Activated CD8-positive, alpha-beta T cell treated with anti-CD3 and anti-CD28 coated beads for 36 hours (primary cell): Measurements from ENCODE around the gene DTX1. TPM values are rescaled to one million over a fixed set of nuclear protein-coding genes. Genes with fewer than 3 reads are reported as not detected.

Source experiments
- ATAC-seq: fragments of 200-7000 bp; cut with Tn5 transposase; one replicate; pipeline ENCODE4 v1.10.0; 2021; ENCODE audit warnings: mild to moderate bottlenecking, moderate library complexity
- CTCF ChIA-PET: fragments of 350-600 bp; sonication (Branson Sonifier 250); formaldehyde crosslinking; loops from one replicate; lab custom pipeline; 2021; ENCODE audit warnings: antibody characterized with exemption; lab: Charles Lee
- POLR2A ChIA-PET: fragments of 350-600 bp; sonication (Branson Sonifier 250); formaldehyde crosslinking; loops from one replicate; lab custom pipeline; 2021; ENCODE audit warnings: antibody characterized with exemption; lab: Charles Lee
- DNase-seq: peaks from one replicate; pipeline ENCODE4 v3.0.0-alpha.2; 2020
- H3K27ac Mint-ChIP-seq: one replicate; pipeline ENCODE4 v1.8.0; 2021; ENCODE audit warnings: mild to moderate bottlenecking, mixed read lengths
- H3K27me3 Mint-ChIP-seq: one replicate; pipeline ENCODE4 v1.8.0; 2021; ENCODE audit warnings: mixed read lengths
- H3K36me3 Mint-ChIP-seq: one replicate; pipeline ENCODE4 v1.8.0; 2021; ENCODE audit warnings: low read depth, mixed read lengths
- H3K4me1 Mint-ChIP-seq: one replicate; pipeline ENCODE4 v1.8.0; 2021; ENCODE audit warnings: low read depth, mixed read lengths
- H3K4me3 Mint-ChIP-seq: one replicate; pipeline ENCODE4 v1.8.0; 2021; ENCODE audit warnings: mild to moderate bottlenecking, moderate library complexity, mixed read lengths
- H3K9me3 Mint-ChIP-seq: one replicate; pipeline ENCODE4 v1.8.0; 2021; ENCODE audit warnings: mixed read lengths
- intact Hi-C: fragments of 100-400 bp; cut with micrococcal nuclease; formaldehyde crosslinking; loops from one replicate; pipeline ENCODE4 v1.10.0; 2022
- total RNA-seq, 2 experiments: library from RNA; stranded (reverse); gene quantifications; one replicate each; pipeline ENCODE4 v1.2.3, GENCODE V29; 2021
- TF ChIP-seq, protein P1 (sequence below): fragments of 200-600 bp; IDR thresholded peaks from one replicate; pipeline ENCODE4 v1.8.0; 2022; ENCODE audit warnings: antibody characterized with exemption, mild to moderate bottlenecking

DTX1 gene
- total RNA-seq, 2 experiments from 2014 or later: 2.9 to 3.4 TPM

DNA sequence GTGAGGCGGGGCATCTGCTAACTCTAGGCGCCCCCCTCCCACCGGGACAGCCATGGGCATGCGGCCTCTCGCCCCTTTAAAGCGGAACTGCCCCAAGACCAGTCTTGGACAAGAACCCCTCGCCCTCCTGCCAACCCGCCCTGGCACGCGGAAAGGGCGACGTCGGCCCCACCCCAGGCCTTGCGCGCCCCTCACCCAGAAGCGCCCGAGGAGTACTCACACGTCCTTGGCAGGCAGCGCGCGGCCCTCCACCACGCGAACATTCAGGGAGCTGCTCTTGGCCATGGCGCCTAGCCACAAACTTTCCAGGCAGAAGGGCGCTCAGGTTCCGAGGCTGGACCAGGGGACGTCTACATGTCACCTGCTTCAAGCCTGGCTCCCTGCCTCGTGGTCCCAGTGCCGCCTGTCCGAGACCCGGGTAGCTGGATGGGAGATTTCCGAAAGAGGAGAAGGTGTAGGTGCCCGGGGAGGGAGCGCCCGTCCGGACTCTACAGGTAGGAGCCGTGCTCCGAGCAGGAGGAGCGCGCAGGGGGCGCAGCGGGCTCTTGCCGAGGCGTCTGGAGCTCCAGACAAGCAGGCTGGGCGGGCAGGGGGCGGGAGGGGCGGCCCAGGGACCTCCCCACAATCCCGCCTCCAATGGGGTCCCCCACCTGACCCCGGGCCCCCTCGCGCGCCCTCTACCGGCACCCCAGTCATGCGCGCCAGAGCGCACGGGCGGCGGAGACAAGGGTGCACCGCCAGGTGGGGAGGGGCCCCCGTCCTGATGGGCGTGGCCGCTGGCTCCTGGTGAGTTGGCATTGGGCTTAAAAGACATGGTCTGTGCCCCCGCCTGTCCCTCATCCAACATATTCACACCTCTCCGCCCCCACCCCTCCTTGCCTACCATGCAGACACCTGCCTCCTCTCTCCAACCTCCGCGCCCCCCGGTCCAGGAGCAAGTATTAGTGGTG lies 78.9 kb downstream of the DTX1 start, which contains the start of gene RASAL1:
TSS of gene RASAL1 (minus strand) at position 584 of the 950 bp plus-strand sequence. CDS start at position 285, 299 bp downstream.
- intact Hi-C loops: no loop called here

GRCh38 chr12:113136128-113136989 lies 79.8 kb downstream of the DTX1 start:
- peak; percentile 93 for DNase-seq
- Mint-ChIP-seq H3K9me3 (no peaks in the 10 kb centered on the region), H3K36me3 (no peaks in the 10 kb centered on the region), H3K4me3 (peak overlapping the region; percentile 66), H3K4me1 (peaks cover 15% of the 10 kb centered on the region), H3K27ac (peak overlapping the region; percentile 86), H3K27me3 (no peaks in the 10 kb centered on the region)
- CTCF ChIA-PET: interaction anchor here (0.9 to 3.8 kb wide), 8 partner anchors 15 to 143 kb away, joined by 3 to 21 read pairs (median 4); no protein-coding TSS in a partner anchor
- POLR2A ChIA-PET: interaction anchor here (1.6 to 2.8 kb wide), 2 partner anchors 16 to 37 kb away, joined by 3 to 12 read pairs; no protein-coding TSS in a partner anchor
- TF ChIP-seq, protein P1, sequence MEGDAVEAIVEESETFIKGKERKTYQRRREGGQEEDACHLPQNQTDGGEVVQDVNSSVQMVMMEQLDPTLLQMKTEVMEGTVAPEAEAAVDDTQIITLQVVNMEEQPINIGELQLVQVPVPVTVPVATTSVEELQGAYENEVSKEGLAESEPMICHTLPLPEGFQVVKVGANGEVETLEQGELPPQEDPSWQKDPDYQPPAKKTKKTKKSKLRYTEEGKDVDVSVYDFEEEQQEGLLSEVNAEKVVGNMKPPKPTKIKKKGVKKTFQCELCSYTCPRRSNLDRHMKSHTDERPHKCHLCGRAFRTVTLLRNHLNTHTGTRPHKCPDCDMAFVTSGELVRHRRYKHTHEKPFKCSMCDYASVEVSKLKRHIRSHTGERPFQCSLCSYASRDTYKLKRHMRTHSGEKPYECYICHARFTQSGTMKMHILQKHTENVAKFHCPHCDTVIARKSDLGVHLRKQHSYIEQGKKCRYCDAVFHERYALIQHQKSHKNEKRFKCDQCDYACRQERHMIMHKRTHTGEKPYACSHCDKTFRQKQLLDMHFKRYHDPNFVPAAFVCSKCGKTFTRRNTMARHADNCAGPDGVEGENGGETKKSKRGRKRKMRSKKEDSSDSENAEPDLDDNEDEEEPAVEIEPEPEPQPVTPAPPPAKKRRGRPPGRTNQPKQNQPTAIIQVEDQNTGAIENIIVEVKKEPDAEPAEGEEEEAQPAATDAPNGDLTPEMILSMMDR: no peak
- ATAC-seq: peak; percentile 79
- intact Hi-C loops: no loop called here

More for the DNA sequence above, 78.9 kb downstream of the DTX1 start, which contains the start of gene RASAL1:
- ChIA-PET POLR2A (interaction anchor here (0.9 to 2.8 kb wide), 3 partner anchors 10 to 78 kb away, joined by 3 to 12 read pairs (median 4); partner anchors contain the start of gene DTX1), CTCF (interaction anchor here (1.0 to 3.8 kb wide), 10 partner anchors 9 to 142 kb away, joined by 3 to 21 read pairs (median 4); no protein-coding TSS in a partner anchor)
- Mint-ChIP-seq H3K4me1 (peaks cover 18% of the 10 kb centered on the region), H3K4me3 (peak within 1 kb of the TSS; percentile 66), H3K27ac (peak within 1 kb of the TSS; percentile 86), H3K36me3 (no peaks in the 10 kb centered on the region), H3K9me3 (no peaks in the 10 kb centered on the region), H3K27me3 (no peaks in the 10 kb centered on the region)
- peak; percentile 95 for DNase-seq
- peak; percentile 91 for ATAC-seq
- TF ChIP-seq, protein P1: peak; percentile 88

GRCh38 chr12:113136990-113137511 lies 80.5 kb downstream of the DTX1 start:
- Mint-ChIP-seq H3K27ac (peak overlapping the region; percentile 86), H3K27me3 (no peaks in the 10 kb centered on the region), H3K36me3 (no peaks in the 10 kb centered on the region), H3K4me1 (peaks cover 20% of the 10 kb centered on the region), H3K4me3 (no peak overlapping the region), H3K9me3 (no peaks in the 10 kb centered on the region)
- DNase-seq: no peak
- CTCF ChIA-PET: interaction anchor here (0.9 to 3.8 kb wide), 5 partner anchors 14 to 88 kb away, joined by 3 to 16 read pairs (median 6); no protein-coding TSS in a partner anchor
- intact Hi-C loops: no loop called here
- no peak for ATAC-seq
- POLR2A ChIA-PET: interaction anchor here (1.6 kb wide), 1 partner anchor 38 kb away, joined by 3 read pairs; no protein-coding TSS in a partner anchor
- TF ChIP-seq, protein P1: no peak

DNA sequence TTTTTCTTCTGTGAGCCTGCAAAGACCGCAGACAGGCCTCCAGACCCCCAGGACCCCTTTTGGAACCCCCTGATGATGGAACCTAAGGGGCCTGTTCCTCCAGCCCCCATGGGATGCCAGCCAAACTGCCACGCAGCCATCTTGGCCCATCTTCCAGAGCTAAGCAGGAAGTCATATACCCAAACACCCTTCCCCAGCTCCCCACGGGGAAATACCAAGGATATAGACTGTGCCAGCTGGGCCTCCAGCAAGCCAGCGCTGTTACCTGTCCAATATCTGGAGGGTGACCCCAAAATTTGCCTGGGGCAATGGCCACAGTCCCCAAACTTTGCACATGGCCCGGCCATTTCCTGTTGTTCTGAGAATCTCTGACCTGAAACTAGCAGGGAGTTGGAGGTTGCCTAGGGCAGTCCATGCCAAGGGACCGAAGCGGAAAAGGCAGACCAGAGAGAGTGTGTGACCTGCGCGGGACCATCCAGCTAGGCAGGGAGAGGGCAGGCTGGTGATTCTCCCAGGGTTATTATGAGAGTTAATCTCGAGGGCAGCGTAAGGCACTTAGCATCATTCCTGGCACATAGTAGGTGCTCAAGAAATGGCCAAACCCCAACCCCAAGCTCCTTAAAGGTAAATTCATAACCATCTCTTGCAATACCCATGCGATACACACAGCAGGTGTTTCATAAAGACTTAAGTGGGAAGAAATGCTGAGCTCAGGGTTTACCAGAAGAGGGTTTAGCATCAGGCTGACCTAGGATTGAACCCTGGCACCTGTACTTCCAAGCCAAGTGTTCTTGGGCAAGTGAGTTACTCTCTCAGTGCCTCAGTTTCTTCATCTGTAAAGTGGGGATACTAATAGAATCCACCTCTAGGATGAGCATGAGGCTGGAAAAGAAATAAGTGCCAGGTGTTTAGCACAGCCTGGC lies 81.6 kb downstream of the DTX1 start:
- no peaks in the 10 kb centered on the region for H3K36me3 Mint-ChIP-seq
- no peak overlapping the region for H3K27ac Mint-ChIP-seq
- H3K27me3 Mint-ChIP-seq: no peaks in the 10 kb centered on the region
- ChIA-PET CTCF (interaction anchor here (1.7 to 3.3 kb wide), 3 partner anchors 14 to 89 kb away, joined by 5 to 14 read pairs (median 7); no protein-coding TSS in a partner anchor), POLR2A (interaction anchor here (1.5 kb wide), 1 partner anchor 18 kb away, joined by 3 read pairs; no protein-coding TSS in a partner anchor)
- TF ChIP-seq, protein P1: no peak
- H3K4me1 Mint-ChIP-seq: peaks cover 23% of the 10 kb centered on the region
- ATAC-seq (no peak), DNase-seq (no peak)
- no peaks in the 10 kb centered on the region for H3K9me3 Mint-ChIP-seq
- intact Hi-C loops: no loop called here
- no peak overlapping the region for H3K4me3 Mint-ChIP-seq
